M059J (cell line): ENCODE data around the gene KANSL1. TPM values are rescaled to one million over a fixed set of nuclear protein-coding genes. Genes with fewer than 3 reads are reported as not detected.
"Not testable (repeated sequence)": the region's sequence is repeated elsewhere in the genome, so short reads cannot be mapped to it uniquely, and the experiment has no call there.

Source experiments
- DNase-seq: peaks from one replicate; pipeline ENCODE4 v3.0.0-alpha.2; 2012; ENCODE audit warnings: low read depth
- total RNA-seq: library from RNA; depleted of rRNA; stranded (reverse); fragments of >200 nt; shearing (Covaris generic); gene quantifications from 2 replicates; pipeline ENCODE4 v1.2.3, GENCODE V29; 2014

KANSL1 gene
- total RNA-seq, 1 experiment from 2014 or later, result 30.7 TPM

DNA sequence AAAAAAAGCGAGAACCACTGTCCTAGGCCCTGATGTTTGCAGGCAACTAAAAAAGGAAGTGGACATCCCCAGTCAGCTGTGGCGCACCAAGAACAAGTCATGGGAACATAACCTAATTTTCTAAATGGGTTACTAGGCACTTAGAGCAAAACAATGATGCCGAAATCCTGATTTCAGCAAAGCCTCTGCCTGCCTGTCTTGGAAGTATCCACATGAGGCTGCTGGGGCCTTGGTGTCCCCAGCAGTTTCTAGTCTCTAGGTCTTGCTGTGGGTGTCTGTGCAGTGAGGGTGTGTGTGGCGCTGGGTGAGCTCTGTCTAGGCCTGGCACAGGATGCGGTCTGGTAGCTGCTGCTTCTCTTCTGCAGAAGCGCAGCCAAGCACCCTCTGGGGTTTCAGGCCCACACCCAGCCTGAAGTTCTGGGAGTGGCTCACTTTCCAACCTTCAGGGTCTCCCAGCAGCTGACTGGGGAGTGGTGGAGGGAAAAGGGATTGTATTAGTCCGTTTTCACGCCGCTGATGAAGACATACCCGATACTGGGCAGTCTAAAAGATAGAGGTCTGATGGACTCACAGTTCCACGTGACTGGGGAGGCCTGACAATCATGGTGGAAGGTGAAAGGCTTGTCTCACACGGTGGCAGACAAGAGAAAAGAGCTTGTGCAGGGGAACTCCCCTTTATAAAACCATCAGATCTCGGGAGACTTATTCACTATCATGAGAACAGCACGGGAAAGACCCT, 173.0 kb downstream of the KANSL1 start:
- DNase-seq, result no peak

DNA sequence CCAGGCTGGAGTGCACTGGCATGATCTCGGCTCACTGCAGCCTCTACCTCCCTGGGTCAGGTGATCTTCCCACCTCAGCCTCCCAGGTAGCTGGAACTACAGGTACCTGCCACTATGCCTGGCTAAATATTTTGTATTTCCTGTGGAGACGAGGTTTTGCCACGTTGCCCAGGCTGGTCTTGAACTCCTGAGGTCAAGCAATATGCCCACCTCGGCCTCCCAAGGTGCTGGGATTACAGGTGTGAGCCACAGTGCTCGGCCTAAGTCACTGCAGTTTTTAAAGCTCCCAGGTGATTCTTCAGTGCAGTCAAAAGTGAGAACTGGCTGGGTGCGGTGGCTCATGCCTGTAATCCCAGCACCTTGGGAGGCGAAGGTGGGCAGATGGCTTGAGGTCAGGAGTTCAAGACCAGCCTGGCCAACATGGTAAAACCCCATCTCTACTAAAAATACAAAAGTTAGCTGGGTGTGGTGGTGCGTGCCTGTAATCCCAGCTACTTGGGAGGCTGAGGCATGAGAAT, 173.8 kb downstream of the KANSL1 start:
- not testable (repeated sequence) for DNase-seq

- peak; percentile 20 for DNase-seq
These were observed 179.6 kb downstream of the KANSL1 start for GRCh38 chr17:46013502-46014165.

DNA sequence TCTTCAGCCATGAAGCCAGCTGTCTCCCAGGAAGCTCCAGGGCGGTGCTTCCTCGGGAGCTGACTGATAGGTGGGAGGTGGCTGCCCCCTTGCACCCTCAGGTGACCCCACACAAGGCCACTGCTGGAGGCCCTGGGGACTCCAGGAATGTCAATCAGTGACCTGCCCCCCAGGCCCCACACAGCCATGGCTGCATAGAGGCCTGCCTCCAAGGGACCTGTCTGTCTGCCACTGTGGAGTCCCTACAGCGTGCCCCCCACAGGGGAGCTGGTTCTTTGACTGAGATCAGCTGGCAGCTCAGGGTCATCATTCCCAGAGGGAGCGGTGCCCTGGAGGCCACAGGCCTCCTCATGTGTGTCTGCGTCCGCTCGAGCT, 180.1 kb downstream of the KANSL1 start:
- no peak for DNase-seq

DNA sequence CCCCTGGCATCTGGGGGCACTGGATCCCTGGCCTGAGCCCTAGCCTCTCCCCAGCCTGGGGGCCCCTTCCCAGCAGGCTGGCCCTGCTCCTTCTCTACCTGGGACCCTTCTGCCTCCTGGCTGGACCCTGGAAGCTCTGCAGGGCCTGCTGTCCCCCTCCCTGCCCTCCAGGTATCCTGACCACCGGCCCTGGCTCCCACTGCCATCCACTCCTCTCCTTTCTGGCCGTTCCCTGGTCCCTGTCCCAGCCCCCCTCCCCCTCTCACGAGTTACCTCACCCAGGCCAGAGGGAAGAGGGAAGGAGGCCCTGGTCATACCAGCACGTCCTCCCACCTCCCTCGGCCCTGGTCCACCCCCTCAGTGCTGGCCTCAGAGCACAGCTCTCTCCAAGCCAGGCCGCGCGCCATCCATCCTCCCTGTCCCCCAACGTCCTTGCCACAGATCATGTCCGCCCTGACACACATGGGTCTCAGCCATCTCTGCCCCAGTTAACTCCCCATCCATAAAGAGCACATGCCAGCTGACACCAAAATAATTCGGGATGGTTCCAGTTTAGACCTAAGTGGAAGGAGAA, 180.6 kb downstream of the KANSL1 start:
- no peak for DNase-seq

DNA sequence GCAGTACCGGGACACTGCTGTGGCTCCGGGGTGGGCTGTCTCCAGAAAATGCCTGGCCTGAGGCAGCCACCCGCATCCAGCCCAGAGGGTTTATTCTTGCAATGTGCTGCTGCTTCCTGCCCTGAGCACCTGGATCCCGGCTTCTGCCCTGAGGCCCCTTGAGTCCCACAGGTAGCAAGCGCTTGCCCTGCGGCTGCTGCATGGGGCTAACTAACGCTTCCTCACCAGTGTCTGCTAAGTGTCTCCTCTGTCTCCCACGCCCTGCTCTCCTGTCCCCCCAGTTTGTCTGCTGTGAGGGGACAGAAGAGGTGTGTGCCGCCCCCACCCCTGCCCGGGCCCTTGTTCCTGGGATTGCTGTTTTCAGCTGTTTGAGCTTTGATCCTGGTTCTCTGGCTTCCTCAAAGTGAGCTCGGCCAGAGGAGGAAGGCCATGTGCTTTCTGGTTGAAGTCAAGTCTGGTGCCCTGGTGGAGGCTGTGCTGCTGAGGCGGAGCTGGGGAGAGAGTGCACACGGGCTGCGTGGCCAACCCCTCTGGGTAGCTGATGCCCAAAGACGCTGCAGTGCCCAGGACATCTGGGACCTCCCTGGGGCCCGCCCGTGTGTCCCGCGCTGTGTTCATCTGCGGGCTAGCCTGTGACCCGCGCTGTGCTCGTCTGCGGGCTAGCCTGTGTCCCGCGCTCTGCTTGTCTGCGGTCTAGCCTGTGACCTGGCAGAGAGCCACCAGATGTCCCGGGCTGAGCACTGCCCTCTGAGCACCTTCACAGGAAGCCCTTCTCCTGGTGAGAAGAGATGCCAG, 181.3 kb downstream of the KANSL1 start:
- DNase-seq, result no peak

DNA sequence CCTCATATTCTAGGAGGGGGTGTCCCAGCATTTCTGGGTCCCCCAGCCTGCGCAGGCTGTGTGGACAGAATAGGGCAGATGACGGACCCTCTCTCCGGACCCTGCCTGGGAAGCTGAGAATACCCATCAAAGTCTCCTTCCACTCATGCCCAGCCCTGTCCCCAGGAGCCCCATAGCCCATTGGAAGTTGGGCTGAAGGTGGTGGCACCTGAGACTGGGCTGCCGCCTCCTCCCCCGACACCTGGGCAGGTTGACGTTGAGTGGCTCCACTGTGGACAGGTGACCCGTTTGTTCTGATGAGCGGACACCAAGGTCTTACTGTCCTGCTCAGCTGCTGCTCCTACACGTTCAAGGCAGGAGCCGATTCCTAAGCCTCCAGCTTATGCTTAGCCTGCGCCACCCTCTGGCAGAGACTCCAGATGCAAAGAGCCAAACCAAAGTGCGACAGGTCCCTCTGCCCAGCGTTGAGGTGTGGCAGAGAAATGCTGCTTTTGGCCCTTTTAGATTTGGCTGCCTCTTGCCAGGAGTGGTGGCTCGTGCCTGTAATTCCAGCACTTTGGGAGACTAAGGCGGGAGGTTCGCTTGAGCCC, 182.5 kb downstream of the KANSL1 start:
- DNase-seq, result no peak

- DNase-seq, result peak; percentile 88
These were observed 183.3 kb downstream of the KANSL1 start for GRCh38 chr17:46009681-46010596.

DNA sequence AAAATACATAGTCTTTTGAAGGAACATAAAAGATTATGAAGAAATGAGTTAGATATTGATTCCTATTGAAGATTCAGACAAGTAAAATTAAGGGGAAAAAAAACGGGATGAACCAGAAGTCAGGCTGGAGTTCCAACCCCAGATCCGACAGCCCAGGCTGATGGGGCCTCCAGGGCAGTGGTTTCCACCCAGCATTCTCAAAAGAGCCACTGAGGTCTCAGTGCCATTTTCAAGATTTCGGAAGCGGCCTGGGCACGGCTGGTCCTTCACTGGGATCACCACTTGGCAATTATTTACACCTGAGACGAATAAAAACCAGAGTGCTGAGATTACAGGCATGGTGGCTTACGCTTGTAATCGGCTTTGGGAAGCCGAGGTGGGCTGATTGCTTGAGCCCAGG, 184.6 kb downstream of the KANSL1 start:
- DNase-seq, result no peak

DNA sequence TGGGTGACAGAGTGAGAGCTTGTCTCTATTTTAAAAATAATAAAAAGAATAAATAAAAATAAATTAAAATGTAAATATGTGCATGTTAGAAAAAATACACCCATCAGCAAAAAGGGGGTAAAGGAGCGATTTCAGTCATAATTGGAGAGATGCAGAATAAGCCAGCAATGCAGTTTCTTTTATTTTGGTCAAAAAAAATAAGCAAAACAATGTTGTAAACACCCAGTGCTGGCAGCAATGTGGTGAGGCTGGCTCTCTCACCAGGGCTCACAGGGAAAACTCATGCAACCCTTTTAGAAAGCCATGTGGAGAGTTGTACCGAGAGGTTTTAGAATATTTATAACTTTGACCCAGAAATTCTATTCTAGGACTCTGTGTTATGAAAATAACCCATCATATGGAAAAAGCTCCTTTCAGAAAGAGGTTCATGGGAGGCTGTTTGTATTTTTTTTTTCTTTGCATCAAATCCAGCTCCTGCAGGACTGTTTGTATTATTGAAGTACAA, 185.7 kb downstream of the KANSL1 start:
- no peak for DNase-seq

DNA sequence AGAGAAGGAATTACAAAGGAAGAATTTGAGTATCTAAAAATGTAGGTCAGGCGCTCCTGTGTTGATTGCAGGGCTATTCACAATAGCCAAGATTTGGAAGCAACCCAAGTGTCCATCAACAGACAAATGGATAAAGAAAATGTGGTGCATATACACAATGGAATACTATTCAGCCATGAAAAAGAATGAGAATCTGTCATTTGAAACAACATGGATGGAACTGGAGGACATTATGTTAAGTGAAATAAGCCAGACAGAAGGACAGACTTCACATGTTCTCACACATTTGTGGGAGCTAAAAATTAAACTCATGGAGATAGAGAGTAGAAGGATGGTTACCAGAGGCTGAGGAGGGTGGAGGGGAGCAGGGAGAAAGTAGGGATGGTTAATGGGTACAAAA, 187.1 kb downstream of the KANSL1 start:
- not testable (repeated sequence) for DNase-seq

DNA sequence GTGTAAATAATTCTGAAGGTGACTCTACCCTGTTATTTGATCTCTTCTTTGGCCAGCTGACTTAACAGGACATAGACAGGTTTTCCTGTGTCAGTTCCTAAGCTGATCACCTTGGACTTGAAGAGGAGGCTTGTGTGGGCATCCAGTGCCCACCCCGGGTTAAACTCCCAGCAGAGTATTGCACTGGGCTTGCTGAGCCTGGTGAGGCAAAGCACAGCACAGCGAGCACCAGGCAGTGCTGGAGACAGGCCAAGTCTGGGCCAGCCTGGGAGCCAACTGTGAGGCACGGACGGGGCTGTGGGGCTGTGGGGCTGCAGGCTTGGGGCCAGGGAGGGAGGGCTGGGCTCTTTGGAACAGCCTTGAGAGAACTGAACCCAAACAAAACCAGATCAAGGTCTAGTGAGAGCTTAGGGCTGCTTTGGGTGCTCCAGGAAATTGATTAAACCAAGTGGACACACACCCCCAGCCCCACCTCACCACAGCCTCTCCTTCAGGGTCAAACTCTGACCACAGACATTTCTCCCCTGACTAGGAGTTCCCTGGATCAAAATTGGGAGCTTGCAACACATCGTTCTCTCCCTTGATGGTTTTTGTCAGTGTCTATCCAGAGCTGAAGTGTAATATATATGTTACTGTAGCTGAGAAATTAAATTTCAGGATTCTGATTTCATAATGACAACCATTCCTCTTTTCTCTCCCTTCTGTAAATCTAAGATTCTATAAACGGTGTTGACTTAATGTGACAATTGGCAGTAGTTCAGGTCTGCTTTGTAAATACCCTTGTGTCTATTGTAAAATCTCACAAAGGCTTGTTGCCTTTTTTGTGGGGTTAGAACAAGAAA, 189.1 kb downstream of the KANSL1 start:
- DNase-seq, result peak; percentile 27

GRCh38 chr17:46002973-46003316, 190.3 kb downstream of the KANSL1 start:
- no peak for DNase-seq

- peak; percentile 63 for DNase-seq
These were observed 190.8 kb downstream of the KANSL1 start for GRCh38 chr17:46002311-46002972.

DNA sequence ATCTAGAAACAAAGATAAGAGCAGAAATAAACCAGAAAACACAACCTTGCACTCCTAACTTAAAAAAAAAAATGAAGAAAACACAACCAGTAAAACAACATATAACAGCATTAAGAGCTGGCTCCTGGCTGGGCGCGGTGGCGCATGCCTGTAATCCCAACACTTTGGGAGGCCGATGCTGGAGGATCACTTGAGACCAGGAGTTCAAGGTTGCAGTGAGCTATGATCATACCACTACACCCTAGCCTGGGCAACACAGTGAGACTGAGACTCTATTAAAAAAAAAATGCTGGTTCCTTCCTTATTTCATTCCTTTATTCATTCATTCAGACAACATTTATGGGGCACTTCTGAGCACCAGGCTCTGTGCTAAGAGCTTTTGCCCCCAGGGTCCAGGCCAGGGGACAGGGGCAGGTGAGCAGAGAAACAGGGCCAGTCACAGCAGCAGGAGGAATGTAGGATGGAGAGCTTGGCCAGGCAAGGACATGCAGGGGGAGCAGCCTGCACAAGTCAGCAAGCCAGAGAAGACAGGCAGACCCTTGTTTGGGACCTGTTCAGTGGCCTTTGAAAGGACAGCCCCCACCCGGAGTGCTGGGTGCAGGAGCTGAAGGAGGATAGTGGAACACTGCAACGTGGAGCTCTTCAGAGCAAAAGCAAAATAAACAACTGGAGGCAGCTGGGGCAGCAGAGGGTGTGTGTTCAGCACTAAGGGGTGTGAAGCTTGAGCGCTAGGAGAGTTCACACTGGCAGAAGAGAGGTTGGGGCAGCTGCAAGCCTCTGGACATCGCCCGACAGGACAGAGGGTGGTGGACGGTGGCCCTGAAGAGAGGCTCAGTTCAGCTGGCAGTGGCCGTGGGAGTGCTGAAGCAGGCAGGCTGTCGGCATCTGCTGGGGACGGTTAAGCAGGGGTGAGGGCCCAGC, 191.6 kb downstream of the KANSL1 start:
- DNase-seq, result no peak

- DNase-seq, result no peak
These were observed 192.5 kb downstream of the KANSL1 start for GRCh38 chr17:46000757-46001156.

DNA sequence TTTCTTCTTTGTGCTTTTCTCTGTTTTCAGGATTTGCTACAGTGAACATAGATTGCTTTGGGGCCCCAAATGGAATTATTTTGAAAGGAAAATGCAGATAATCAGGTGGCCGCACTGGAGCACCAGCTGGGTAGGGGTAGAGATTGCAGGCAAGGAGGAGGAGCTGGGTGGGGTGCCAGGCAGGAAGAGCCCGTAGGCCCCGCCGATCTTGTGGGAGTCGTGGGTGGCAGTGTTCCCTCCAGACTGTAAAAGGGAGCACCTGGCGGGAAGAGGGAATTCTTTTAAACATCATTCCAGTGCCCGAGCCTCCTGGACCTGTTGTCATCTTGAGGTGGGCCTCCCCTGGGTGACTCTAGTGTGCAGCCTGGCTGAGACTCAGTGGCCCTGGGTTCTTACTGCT, 192.9 kb downstream of the KANSL1 start:
- no peak for DNase-seq

- no peak for DNase-seq
These were observed 193.3 kb downstream of the KANSL1 start for GRCh38 chr17:45999900-46000290.
